EH (cell line): ENCODE measurements around the gene OR2H1.

Source experiments
- DNase-seq: peaks from one replicate; pipeline ENCODE4 v3.0.0-alpha.2; 2015; ENCODE audit warnings: low read depth

OR2H1 gene

GRCh38 chr6:29483735-29484134 is 26.8 kb downstream of the OR2H1 start:
- DNase-seq: no peak

GRCh38 chr6:29486577-29486976 is 29.6 kb downstream of the OR2H1 start:
- DNase-seq: no peak

- no peak for DNase-seq
Measured at GRCh38 chr6:29487131-29487530, 30.2 kb downstream of the OR2H1 start.

- DNase-seq: no peak
Measured at GRCh38 chr6:29487660-29488059, 30.7 kb downstream of the OR2H1 start, which contains the start of gene MAS1L. TSS of gene MAS1L (minus strand) at chr6:29487956. CDS start at chr6:29487902, 54 bp downstream.

GRCh38 chr6:29488874-29489273 is 31.9 kb downstream of the OR2H1 start:
- DNase-seq: no peak

- no peak for DNase-seq
Measured at GRCh38 chr6:29489286-29489685, 32.3 kb downstream of the OR2H1 start.

- DNase-seq: no peak
Measured at GRCh38 chr6:29490055-29490454, 33.1 kb downstream of the OR2H1 start.

GRCh38 chr6:29490552-29490951 is 33.6 kb downstream of the OR2H1 start:
- no peak for DNase-seq

- no peak for DNase-seq
Measured at GRCh38 chr6:29491574-29491973, 34.6 kb downstream of the OR2H1 start.

- DNase-seq: no peak
Measured at GRCh38 chr6:29493261-29493660, 36.3 kb downstream of the OR2H1 start.

GRCh38 chr6:29494131-29494530 is 37.2 kb downstream of the OR2H1 start:
- no peak for DNase-seq

- DNase-seq: no peak
Measured at GRCh38 chr6:29495571-29495970, 38.6 kb downstream of the OR2H1 start.

GRCh38 chr6:29496961-29497360 is 40.0 kb downstream of the OR2H1 start:
- DNase-seq: no peak

- DNase-seq: no peak
Measured at GRCh38 chr6:29499704-29500103, 42.7 kb downstream of the OR2H1 start.

GRCh38 chr6:29500594-29500993 is 43.6 kb downstream of the OR2H1 start:
- no peak for DNase-seq

GRCh38 chr6:29501106-29501505 is 44.2 kb downstream of the OR2H1 start:
- no peak for DNase-seq

GRCh38 chr6:29502181-29502580 is 45.2 kb downstream of the OR2H1 start:
- no peak for DNase-seq

- no peak for DNase-seq
Measured at GRCh38 chr6:29502597-29502996, 45.6 kb downstream of the OR2H1 start.

- DNase-seq: no peak
Measured at GRCh38 chr6:29504961-29505360, 48.0 kb downstream of the OR2H1 start.

GRCh38 chr6:29505808-29506207 is 48.9 kb downstream of the OR2H1 start:
- no peak for DNase-seq

- DNase-seq: no peak
Measured at GRCh38 chr6:29506446-29507067, 49.6 kb downstream of the OR2H1 start.

- DNase-seq: no peak
Measured at GRCh38 chr6:29507319-29507718, 50.4 kb downstream of the OR2H1 start.

GRCh38 chr6:29509239-29509638 is 52.3 kb downstream of the OR2H1 start:
- DNase-seq: no peak

GRCh38 chr6:29509711-29510110 is 52.8 kb downstream of the OR2H1 start:
- no peak for DNase-seq

- DNase-seq: no peak
Measured at GRCh38 chr6:29510202-29510601, 53.2 kb downstream of the OR2H1 start.
